SK-N-SH treated with all-trans-retinoic acid at 6 μM for 48 hours (cell line): ENCODE measurements around the gene TAF1A.

Experiments
- ISL1 ChIP-seq: fragments of 250-450 bp; sonication (Bioruptor Pico); IDR thresholded peaks from 2 replicates; pipeline ENCODE4 v2.1.2; 2022; ENCODE audit warnings: mild to moderate bottlenecking, moderate library complexity
- PATZ1 ChIP-seq: fragments of 250-450 bp; sonication (Bioruptor Pico); IDR thresholded peaks from 2 replicates; pipeline ENCODE4 v1.8.0; 2020; ENCODE audit warnings: mild to moderate bottlenecking, moderate library complexity, borderline replicate concordance
- POU6F1 ChIP-seq: fragments of 250-450 bp; sonication (Bioruptor Pico); IDR thresholded peaks from 2 replicates; pipeline ENCODE4 v1.8.0; 2021; ENCODE audit warnings: low read depth, mild to moderate bottlenecking, moderate library complexity, borderline replicate concordance
- TCF4 ChIP-seq: fragments of 250-450 bp; sonication (Bioruptor Pico); IDR thresholded peaks from 2 replicates; pipeline ENCODE4 v1.8.0; 2021; ENCODE audit warnings: mild to moderate bottlenecking, moderate library complexity, borderline replicate concordance
- TOX ChIP-seq: fragments of 250-450 bp; sonication (Bioruptor Pico); IDR thresholded peaks from 2 replicates; pipeline ENCODE4 v1.8.0; 2021; ENCODE audit warnings: mild to moderate bottlenecking, moderate library complexity, borderline replicate concordance
- TSHZ2 ChIP-seq: fragments of 250-450 bp; sonication (Bioruptor Pico); IDR thresholded peaks from 2 replicates; pipeline ENCODE4 v1.5.0; 2020; ENCODE audit warnings: mild to moderate bottlenecking, moderate library complexity

- no peak for TF ChIP-seq TSHZ2 (CRISPR knock-in tag)
- TF ChIP-seq ISL1, result no peak
- no peak for TF ChIP-seq PATZ1 (CRISPR knock-in tag)
- TF ChIP-seq TOX, result no peak
- no peak for TF ChIP-seq POU6F1 (CRISPR knock-in tag)
- TF ChIP-seq TCF4 (CRISPR knock-in tag), result no peak
These were observed 43.6 kb downstream of the TAF1A start for GRCh38 chr1:222546091-222546490.
